ENCODE results near the gene TMEM143. TPM values are rescaled to one million over a fixed set of nuclear protein-coding genes. Genes with fewer than 3 reads are reported as not detected.
A peak's percentile ranks its signal among the peaks of the same experiment; 100 is the strongest.
"Not testable (repeated sequence)": the region's sequence is repeated elsewhere in the genome, so short reads cannot be mapped to it uniquely, and the experiment has no call there.

The TMEM143 gene
- total RNA-seq, 1 donor from 2014 or later: 11.2 TPM

GRCh38 chr19:48338802-48339503 lies 24.8 kb downstream of the TMEM143 start:
- no peak for DNase-seq (ENCODE audit: low spot score)
- no peak for ATAC-seq
- intact Hi-C loops (cut with DNase I): no loop called here

GRCh38 chr19:48338253-48338755 lies 25.4 kb downstream of the TMEM143 start:
- ATAC-seq: no peak
- DNase-seq (ENCODE audit: low spot score): no peak
- intact Hi-C loops (cut with DNase I): no loop called here

- DNase-seq (ENCODE audit: low spot score) (peak; percentile 92), ATAC-seq (peak; percentile 87)
- intact Hi-C loops (cut with DNase I): loop anchor here (2.0 kb wide), 1 partner anchor 15 kb away; no protein-coding TSS in a partner anchor
Measured at GRCh38 chr19:48333467-48334384, 30.0 kb downstream of the TMEM143 start.

GRCh38 chr19:48332662-48333466 lies 30.9 kb downstream of the TMEM143 start:
- intact Hi-C loops (cut with DNase I): no loop called here
- peak; percentile 92 for DNase-seq (ENCODE audit: low spot score)
- peak; percentile 86 for ATAC-seq

- intact Hi-C loops (cut with DNase I): no loop called here
- no peak for ATAC-seq
- no peak for DNase-seq (ENCODE audit: low spot score)
Measured at GRCh38 chr19:48332351-48332661, 31.4 kb downstream of the TMEM143 start.

GRCh38 chr19:48330012-48330681 lies 33.6 kb downstream of the TMEM143 start:
- intact Hi-C loops (cut with DNase I): loop anchor here (1.0 kb wide), 1 partner anchor 40 kb away; no protein-coding TSS in a partner anchor
- DNase-seq (ENCODE audit: low spot score) (peak; percentile 80), ATAC-seq (peak; percentile 20)

GRCh38 chr19:48329167-48329891 lies 34.4 kb downstream of the TMEM143 start:
- intact Hi-C loops (cut with DNase I): no loop called here

GRCh38 chr19:48325265-48325910 lies 38.4 kb downstream of the TMEM143 start, which contains the start of gene EMP3:
TSS of gene EMP3 (plus strand) at chr19:48325552. CDS start at chr19:48326845, 1,293 bp downstream.
- intact Hi-C loops (cut with DNase I): no loop called here
- peak; percentile 92 for DNase-seq (ENCODE audit: low spot score)
- peak; percentile 78 for ATAC-seq

More at GRCh38 chr19:48329167-48329891, 34.4 kb downstream of the TMEM143 start:
- DNase-seq (ENCODE audit: low spot score) (no peak), ATAC-seq (no peak)

- DNase-seq (ENCODE audit: low spot score) (peak; percentile 100), ATAC-seq (peak; percentile 93)
- intact Hi-C loops (cut with DNase I): no loop called here
Measured at GRCh38 chr19:48321622-48322591, 41.8 kb downstream of the TMEM143 start.

GRCh38 chr19:48321372-48321621 lies 42.4 kb downstream of the TMEM143 start:
- peak; percentile 98 for DNase-seq (ENCODE audit: low spot score)
- peak; percentile 85 for ATAC-seq
- intact Hi-C loops (cut with DNase I): no loop called here

- DNase-seq (ENCODE audit: low spot score): peak; percentile 92
- ATAC-seq: peak; percentile 63
- intact Hi-C loops (cut with DNase I): loop anchor here (2.0 kb wide), 1 partner anchor 15 kb away; no protein-coding TSS in a partner anchor
Measured at GRCh38 chr19:48319647-48320541, 43.8 kb downstream of the TMEM143 start.

GRCh38 chr19:48318286-48318987 lies 45.3 kb downstream of the TMEM143 start:
- DNase-seq (ENCODE audit: low spot score): no peak
- intact Hi-C loops (cut with DNase I): loop anchor here (2.0 kb wide), 1 partner anchor 16 kb away; no protein-coding TSS in a partner anchor
- ATAC-seq: no peak

GRCh38 chr19:48317708-48317960 lies 46.1 kb downstream of the TMEM143 start:
- ATAC-seq; DNase-seq (ENCODE audit: low spot score); intact Hi-C loops (cut with DNase I): not testable (repeated sequence)

GRCh38 chr19:48315712-48316111 lies 48.0 kb downstream of the TMEM143 start:
- intact Hi-C loops (cut with DNase I): no loop called here
- no peak for DNase-seq (ENCODE audit: low spot score)
- no peak for ATAC-seq

GRCh38 chr19:48311384-48311783 lies 52.4 kb downstream of the TMEM143 start:
- ATAC-seq: no peak
- DNase-seq (ENCODE audit: low spot score): no peak
- intact Hi-C loops (cut with DNase I): no loop called here
